IMR-90 (cell line): ENCODE measurements around the gene CATSPERE. TPM values are rescaled to one million over a fixed set of nuclear protein-coding genes. Genes with fewer than 3 reads are reported as not detected.

Source experiments
- ATAC-seq: fragments of 200-7000 bp; cut with Tn5 transposase; 2 replicates; pipeline ENCODE4 v1.9.1; 2020; ENCODE audit warnings: low read depth, mild to moderate bottlenecking, moderate library complexity
- BruUV-seq: library from RNA; stranded (reverse); fragments of 400-500 nt; replicated peaks from 2 replicates; lab custom pipeline; 2021; lab: Mats Ljungman, UMichigan
- CTCF ChIA-PET: fragments of 300-600 bp; formaldehyde crosslinking; extraction: SDS; loops from one replicate; lab custom pipeline; 2021; ENCODE audit warnings: antibody characterized with exemption; lab: Yijun Ruan, JAX
- POLR2A ChIA-PET: fragments of 300-600 bp; sonication (Branson Sonifier 250); formaldehyde crosslinking; loops from one replicate; lab custom pipeline; 2022; ENCODE audit warnings: antibody characterized with exemption; ENCODE audit not compliant: unreplicated experiment; lab: Charles Lee
- DNase-seq: peaks from one replicate; pipeline ENCODE4 v3.0.0; 2013
- H2AFZ ChIP-seq: replicated peaks from 2 replicates; pipeline ENCODE3; 2013; ENCODE audit warnings: low read length, mild to moderate bottlenecking; ENCODE audit not compliant: poor library complexity
- H2AK5ac ChIP-seq: 2 replicates; pipeline ENCODE4 v1.6.1; 2013; ENCODE audit warnings: low read depth, low read length, inconsistent platforms
- H2AK9ac ChIP-seq: replicated peaks from 2 replicates; pipeline ENCODE3; 2013; ENCODE audit warnings: mild to moderate bottlenecking, low read depth, low read length, moderate library complexity; ENCODE audit not compliant: poor library complexity
- H2BK120ac ChIP-seq: 2 replicates; pipeline ENCODE4 v1.6.1; 2013; ENCODE audit warnings: low read depth, low read length, inconsistent platforms
- H2BK15ac ChIP-seq: 3 replicates; pipeline ENCODE4 v1.6.1; 2013; ENCODE audit warnings: low read depth, low read length, inconsistent platforms
- H2BK20ac ChIP-seq: 2 replicates; pipeline ENCODE4 v1.6.1; 2013; ENCODE audit warnings: low read depth, mild to moderate bottlenecking, inconsistent platforms, low read length, moderate library complexity
- H2BK5ac ChIP-seq: 2 replicates; pipeline ENCODE4 v1.6.1; 2013; ENCODE audit warnings: mild to moderate bottlenecking, low read depth, low read length, inconsistent platforms; ENCODE audit not compliant: poor library complexity, severe bottlenecking
- H3K14ac ChIP-seq: replicated peaks from 2 replicates; pipeline ENCODE4 v1.6.1; 2013; ENCODE audit warnings: low read depth, low read length, inconsistent platforms
- H3K18ac ChIP-seq: 2 replicates; pipeline ENCODE4 v1.6.1; 2013; ENCODE audit warnings: low read depth, low read length, control low read depth
- H3K23ac ChIP-seq: 2 replicates; pipeline ENCODE4 v1.6.1; 2013; ENCODE audit warnings: low read depth, low read length, inconsistent platforms
- H3K27ac ChIP-seq: 2 replicates; pipeline ENCODE4 v1.5.1; 2013; ENCODE audit warnings: mild to moderate bottlenecking, control low read depth, low read length; ENCODE audit not compliant: insufficient read depth
- H3K27me3 ChIP-seq: 2 replicates; pipeline ENCODE4 v1.6.1; 2013; ENCODE audit warnings: low read length; ENCODE audit not compliant: control insufficient read depth, insufficient read depth
- H3K36me3 ChIP-seq: 2 replicates; pipeline ENCODE4 v1.6.1; 2013; ENCODE audit warnings: low read length, mixed read lengths; ENCODE audit not compliant: control insufficient read depth, insufficient read depth
- H3K4ac ChIP-seq: 2 replicates; pipeline ENCODE4 v1.6.1; 2013; ENCODE audit warnings: low read depth, low read length, inconsistent platforms
- H3K4me1 ChIP-seq: 2 replicates; pipeline ENCODE4 v1.6.1; 2013; ENCODE audit warnings: low read length, mixed read lengths; ENCODE audit not compliant: control insufficient read depth, insufficient read depth
- H3K4me2 ChIP-seq: 2 replicates; pipeline ENCODE4 v1.6.1; 2013; ENCODE audit warnings: low read depth, mild to moderate bottlenecking, control low read depth, low read length, moderate library complexity
- H3K4me3 ChIP-seq: 2 replicates; pipeline ENCODE4 v1.5.1; 2013; ENCODE audit warnings: low read depth, mild to moderate bottlenecking, control low read depth, low read length, moderate library complexity; ENCODE audit not compliant: insufficient read depth
- H3K56ac ChIP-seq: 2 replicates; pipeline ENCODE4 v1.6.1; 2013; ENCODE audit warnings: low read length, inconsistent platforms; ENCODE audit not compliant: insufficient read depth; ENCODE audit errors: extremely low read depth
- H3K79me1 ChIP-seq, 2 experiments: 2 replicates each; pipeline ENCODE4 v1.6.1; 2013; ENCODE audit warnings: low read length in 2 of 2, inconsistent platforms in 1 of 2, low read depth in 1 of 2
- H3K9ac ChIP-seq: 2 replicates; pipeline ENCODE4 v1.6.1; 2013; ENCODE audit warnings: low read depth, low read length, control low read depth
- H3K9me1 ChIP-seq: 2 replicates; pipeline ENCODE4 v1.6.1; 2013; ENCODE audit warnings: low read length, inconsistent platforms; ENCODE audit not compliant: insufficient read depth
- H3K9me3 ChIP-seq: 2 replicates; pipeline ENCODE4 v1.6.1; 2013; ENCODE audit warnings: low read length; ENCODE audit not compliant: control insufficient read depth, insufficient read depth
- H4K20me1 ChIP-seq: 2 replicates; pipeline ENCODE4 v1.6.1; 2013; ENCODE audit warnings: low read length, inconsistent platforms; ENCODE audit not compliant: insufficient read depth
- H4K5ac ChIP-seq: 2 replicates; pipeline ENCODE4 v1.6.1; 2013; ENCODE audit warnings: mild to moderate bottlenecking, low read depth, low read length, control low read depth
- H4K8ac ChIP-seq, 2 experiments: 2 replicates each; pipeline ENCODE4 v1.6.1; 2013; ENCODE audit warnings: low read depth in 2 of 2, low read length in 2 of 2, control low read depth in 1 of 2, inconsistent platforms in 1 of 2
- H4K91ac ChIP-seq: 2 replicates; pipeline ENCODE4 v1.6.1; 2013; ENCODE audit warnings: low read depth, low read length, inconsistent platforms; ENCODE audit not compliant: insufficient read depth
- BHLHE40 ChIP-seq: fragments of 150-350 bp; IDR thresholded peaks from 2 replicates; pipeline ENCODE4 v1.6.1; 2016; ENCODE audit warnings: mild to moderate bottlenecking, low read depth, low read length
- CEBPB ChIP-seq: IDR thresholded peaks from 2 replicates; pipeline ENCODE4 v1.6.1; 2012; ENCODE audit warnings: low read depth, low read length, improper control_type of control experiment
- CHD1 ChIP-seq: IDR thresholded peaks from 2 replicates; pipeline ENCODE4 v1.6.1; 2012; ENCODE audit warnings: low read depth, low read length, improper control_type of control experiment
- FOS ChIP-seq: fragments of 150-350 bp; IDR thresholded peaks from 2 replicates; pipeline ENCODE4 v1.6.1; 2016; ENCODE audit warnings: low read depth, low read length
- MAFK ChIP-seq: IDR thresholded peaks from 2 replicates; pipeline ENCODE4 v1.6.1; 2012; ENCODE audit warnings: low read depth, low read length, improper control_type of control experiment
- MAZ ChIP-seq: IDR thresholded peaks from 2 replicates; pipeline ENCODE4 v1.6.1; 2012; ENCODE audit warnings: low read depth, mild to moderate bottlenecking, low read length, improper control_type of control experiment, moderate library complexity, borderline replicate concordance
- MXI1 ChIP-seq: IDR thresholded peaks from 2 replicates; pipeline ENCODE4 v1.6.1; 2012; ENCODE audit warnings: low read depth, mild to moderate bottlenecking, low read length, moderate library complexity, borderline replicate concordance
- POLR2A ChIP-seq: IDR thresholded peaks from 2 replicates; pipeline ENCODE4 v1.6.1; 2012; ENCODE audit warnings: mild to moderate bottlenecking, low read depth, low read length
- RAD21 ChIP-seq: IDR thresholded peaks from 2 replicates; pipeline ENCODE4 v1.6.1; 2012; ENCODE audit warnings: low read length, improper control_type of control experiment
- RCOR1 ChIP-seq: IDR thresholded peaks from 2 replicates; pipeline ENCODE4 v1.6.1; 2012; ENCODE audit warnings: mild to moderate bottlenecking, low read length, improper control_type of control experiment; ENCODE audit not compliant: insufficient replicate concordance
- RFX5 ChIP-seq: IDR thresholded peaks from 2 replicates; pipeline ENCODE4 v1.8.0; 2012; ENCODE audit warnings: low read depth, mild to moderate bottlenecking, low read length, moderate library complexity
- SMC3 ChIP-seq: fragments of 150-350 bp; IDR thresholded peaks from 2 replicates; pipeline ENCODE4 v1.6.1; 2016; ENCODE audit warnings: low read depth, mild to moderate bottlenecking, antibody characterized with exemption, low read length, moderate library complexity
- WGBS, 2 experiments: methylation state at CpG; one replicate each; pipeline versions ENCODE4 v1.1.5 to v1.1.7; 2013; ENCODE audit warnings: missing lambda C conversion rate in 2 of 2; ENCODE audit not compliant: insufficient read length in 1 of 2; ENCODE audit errors: extremely low coverage in 2 of 2; 5-methylcytosine and 5-hydroxymethylcytosine counted together
- dilution Hi-C: fragments of 300-500 bp; cut with HindIII; formaldehyde crosslinking; loops from one replicate; pipeline ENCODE4 v1.14.3; 2018; ENCODE audit warnings: low sequenced_read_pairs; ENCODE audit not compliant: unreplicated experiment
- in situ Hi-C: fragments of 300-500 bp; cut with MboI; formaldehyde crosslinking; loops from 3 replicates; pipeline ENCODE4 v1.14.3; 2019; ENCODE audit warnings: low sequenced_read_pairs, inconsistent platforms, mixed read lengths
- intact Hi-C: fragments of 100-400 bp; cut with micrococcal nuclease; formaldehyde crosslinking; loops from 2 replicates; pipeline ENCODE4 v1.10.0; 2022
- polyA plus RNA-seq, 3 experiments: library from polyadenylated mRNA; depleted of rRNA; stranded (reverse); fragments of >200 nt; gene quantifications; 2 replicates each; pipeline ENCODE4 v1.2.3, GENCODE V29; 2012; ENCODE audit warnings: low replicate concordance in 1 of 3
- total RNA-seq: library from RNA; depleted of rRNA; stranded (reverse); fragments of >200 nt; gene quantifications from 2 replicates; pipeline ENCODE4 v1.2.3, GENCODE V29; 2012
- TF ChIP-seq, protein P1 (sequence below): fragments of 150-350 bp; IDR thresholded peaks from 2 replicates; pipeline ENCODE4 v1.6.1; 2016; ENCODE audit warnings: low read depth, mild to moderate bottlenecking, low read length, moderate library complexity, borderline replicate concordance
- TF ChIP-seq, protein P2 (sequence below): conservative IDR thresholded peaks from 2 replicates; pipeline ENCODE4 v1.5.1; 2012; ENCODE audit warnings: mild to moderate bottlenecking, low read depth, low read length, improper control_type of control experiment
- TF ChIP-seq, protein P3 (sequence below): fragments of 150-350 bp; IDR thresholded peaks from 2 replicates; pipeline ENCODE4 v1.6.1; 2017; ENCODE audit warnings: mild to moderate bottlenecking, antibody characterized with exemption, low read length, low read depth

CATSPERE gene
- total and polyA plus RNA-seq, 2 of the 4 experiments (the other 2 are of a cell fraction): 0.07 to 0.18 TPM

DNA sequence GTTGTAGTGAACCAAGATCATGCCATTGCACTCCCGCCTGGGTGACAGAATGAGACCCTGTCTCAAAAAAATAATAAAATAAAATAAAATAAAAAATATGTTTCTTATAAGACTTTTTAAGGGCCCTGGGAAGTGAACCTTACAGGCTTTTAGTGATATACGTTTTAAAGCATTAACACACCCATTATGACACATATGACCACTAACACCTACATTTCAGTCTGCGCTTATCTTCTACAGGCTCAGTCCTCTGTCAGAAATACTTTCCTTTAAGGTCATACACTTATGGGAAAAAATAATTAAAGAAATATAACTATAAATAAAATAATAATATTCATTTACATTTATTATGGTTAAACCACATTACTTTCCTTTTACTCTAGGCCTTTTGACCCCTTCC, 31.3 kb upstream of the CATSPERE start:
- in situ Hi-C loops: no loop called here
- peaks cover 4% of the 10 kb centered on the region; the same call in 1 of the 2 replicates for H3K9me1 ChIP-seq
- no peak overlapping the region for H3K27ac ChIP-seq
- H3K9ac ChIP-seq: no peak overlapping the region
- H3K23ac ChIP-seq: no peak overlapping the region
- H3K79me1 ChIP-seq: peaks cover 25 to 26% of the 10 kb centered on the region in 2 experiments
- no peak overlapping the region for H3K4ac ChIP-seq
- no peak overlapping the region for H2BK15ac ChIP-seq
- no peak overlapping the region for H4K5ac ChIP-seq
- H2BK120ac ChIP-seq: no peak overlapping the region
- ATAC-seq (no peak), DNase-seq (no peak)
- H3K9me3 ChIP-seq: no peaks in the 10 kb centered on the region
- H3K27me3 ChIP-seq: no peaks in the 10 kb centered on the region
- no peak overlapping the region for H3K56ac ChIP-seq
- TF ChIP-seq MAZ (no peak), RFX5 (no peak), BHLHE40 (no peak), SMC3 (no peak), CEBPB (no peak), CHD1 (no peak), FOS (no peak), MAFK (no peak), RCOR1 (no peak), RAD21 (no peak), POLR2A (no peak), MXI1 (no peak)
- TF ChIP-seq, protein P1, sequence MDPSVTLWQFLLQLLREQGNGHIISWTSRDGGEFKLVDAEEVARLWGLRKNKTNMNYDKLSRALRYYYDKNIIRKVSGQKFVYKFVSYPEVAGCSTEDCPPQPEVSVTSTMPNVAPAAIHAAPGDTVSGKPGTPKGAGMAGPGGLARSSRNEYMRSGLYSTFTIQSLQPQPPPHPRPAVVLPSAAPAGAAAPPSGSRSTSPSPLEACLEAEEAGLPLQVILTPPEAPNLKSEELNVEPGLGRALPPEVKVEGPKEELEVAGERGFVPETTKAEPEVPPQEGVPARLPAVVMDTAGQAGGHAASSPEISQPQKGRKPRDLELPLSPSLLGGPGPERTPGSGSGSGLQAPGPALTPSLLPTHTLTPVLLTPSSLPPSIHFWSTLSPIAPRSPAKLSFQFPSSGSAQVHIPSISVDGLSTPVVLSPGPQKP: no peak
- TF ChIP-seq, protein P2, sequence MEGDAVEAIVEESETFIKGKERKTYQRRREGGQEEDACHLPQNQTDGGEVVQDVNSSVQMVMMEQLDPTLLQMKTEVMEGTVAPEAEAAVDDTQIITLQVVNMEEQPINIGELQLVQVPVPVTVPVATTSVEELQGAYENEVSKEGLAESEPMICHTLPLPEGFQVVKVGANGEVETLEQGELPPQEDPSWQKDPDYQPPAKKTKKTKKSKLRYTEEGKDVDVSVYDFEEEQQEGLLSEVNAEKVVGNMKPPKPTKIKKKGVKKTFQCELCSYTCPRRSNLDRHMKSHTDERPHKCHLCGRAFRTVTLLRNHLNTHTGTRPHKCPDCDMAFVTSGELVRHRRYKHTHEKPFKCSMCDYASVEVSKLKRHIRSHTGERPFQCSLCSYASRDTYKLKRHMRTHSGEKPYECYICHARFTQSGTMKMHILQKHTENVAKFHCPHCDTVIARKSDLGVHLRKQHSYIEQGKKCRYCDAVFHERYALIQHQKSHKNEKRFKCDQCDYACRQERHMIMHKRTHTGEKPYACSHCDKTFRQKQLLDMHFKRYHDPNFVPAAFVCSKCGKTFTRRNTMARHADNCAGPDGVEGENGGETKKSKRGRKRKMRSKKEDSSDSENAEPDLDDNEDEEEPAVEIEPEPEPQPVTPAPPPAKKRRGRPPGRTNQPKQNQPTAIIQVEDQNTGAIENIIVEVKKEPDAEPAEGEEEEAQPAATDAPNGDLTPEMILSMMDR: no peak
- TF ChIP-seq, protein P3, sequence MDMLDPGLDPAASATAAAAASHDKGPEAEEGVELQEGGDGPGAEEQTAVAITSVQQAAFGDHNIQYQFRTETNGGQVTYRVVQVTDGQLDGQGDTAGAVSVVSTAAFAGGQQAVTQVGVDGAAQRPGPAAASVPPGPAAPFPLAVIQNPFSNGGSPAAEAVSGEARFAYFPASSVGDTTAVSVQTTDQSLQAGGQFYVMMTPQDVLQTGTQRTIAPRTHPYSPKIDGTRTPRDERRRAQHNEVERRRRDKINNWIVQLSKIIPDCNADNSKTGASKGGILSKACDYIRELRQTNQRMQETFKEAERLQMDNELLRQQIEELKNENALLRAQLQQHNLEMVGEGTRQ: no peak
- intact Hi-C loops: loop anchor here (10.0 kb wide), 1 partner anchor 385 kb away; no protein-coding TSS in a partner anchor
- no peak overlapping the region for H4K8ac ChIP-seq
- no peaks in the 10 kb centered on the region for H3K4me1 ChIP-seq
- H3K14ac ChIP-seq: no peak overlapping the region
- no peak overlapping the region for H4K91ac ChIP-seq
- BruUV-seq: no TSS peak
- no peak overlapping the region for H3K4me3 ChIP-seq
- H3K4me2 ChIP-seq: no peak overlapping the region
- H4K20me1 ChIP-seq: no peaks in the 10 kb centered on the region
- H2AK5ac ChIP-seq: no peak overlapping the region
- no CpG with 5 or more reads among the region's 3 CpGs for WGBS, 2 experiments
- H2BK20ac ChIP-seq: no peak overlapping the region
- H3K18ac ChIP-seq: no peak overlapping the region
- H2AFZ ChIP-seq: no peak overlapping the region
- H2BK5ac ChIP-seq: no peak overlapping the region
- ChIA-PET CTCF (no interaction called here), POLR2A (no interaction called here)
- H3K36me3 ChIP-seq: peaks cover 8% of the 10 kb centered on the region
- no peak overlapping the region for H2AK9ac ChIP-seq
- dilution Hi-C loops: no loop called here
